ENCODE measurements around the gene CACNA1A.

- TF ChIP-seq CTCF (conservative IDR thresholded peaks at IDR 0.05; ENCODE audit: low read depth, low read length) (no peak), RCOR1 (IDR thresholded peaks at IDR 0.05; ENCODE audit: insufficient replicate concordance, low read length) (no peak), POLR2A (IDR thresholded peaks at IDR 0.05; ENCODE audit: low read depth, low read length) (no peak), MAFK (IDR thresholded peaks at IDR 0.05; ENCODE audit: low read depth, low read length) (no peak), MXI1 (IDR thresholded peaks at IDR 0.05; ENCODE audit: borderline replicate concordance, low read depth, low read length) (no peak), BHLHE40 (IDR thresholded peaks at IDR 0.05; ENCODE audit: low read depth, low read length) (no peak), NFE2L2 (IDR thresholded peaks at IDR 0.05; ENCODE audit: low read depth, low read length) (no peak), RFX5 (IDR thresholded peaks at IDR 0.05; ENCODE audit: low read depth, low read length) (no peak), RAD21 (IDR thresholded peaks at IDR 0.05; ENCODE audit: low read length) (no peak), CEBPB (IDR thresholded peaks at IDR 0.05; ENCODE audit: low read depth, low read length) (no peak)
Observed at GRCh38 chr19:13267131-13267530, 239.1 kb downstream of the CACNA1A start.

Measured in IMR-90 (cell line).